Measurements from ENCODE around the gene ASPG. TPM values are rescaled to one million over a fixed set of nuclear protein-coding genes. Genes with fewer than 3 reads are reported as not detected.

Gene ASPG
- total RNA-seq, 2 experiments from 2014 or later, result not detected

DNA sequence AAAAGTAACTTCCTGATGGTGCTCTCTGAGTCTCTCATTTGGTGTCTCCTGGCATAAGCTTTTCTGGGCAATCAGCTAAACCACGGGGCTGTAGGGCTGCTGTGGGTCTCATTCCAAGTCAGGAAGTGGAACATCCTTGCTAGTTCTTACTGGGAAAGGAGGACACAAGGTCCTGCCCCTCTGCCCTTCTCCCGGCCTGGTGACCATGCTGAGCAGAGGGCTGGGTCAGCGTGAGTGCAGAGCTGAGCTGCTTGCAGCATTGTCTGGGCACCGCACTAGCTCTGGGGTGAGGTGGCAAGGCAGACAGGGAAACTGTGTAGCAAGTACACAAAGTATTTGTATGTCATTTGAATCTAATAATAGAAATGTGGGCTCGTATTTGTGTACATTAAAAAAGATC, 45.0 kb upstream of the ASPG start:
- POLR2A ChIA-PET, result no interaction called here
- no peaks in the 10 kb centered on the region for H3K9me3 Mint-ChIP-seq

DNA sequence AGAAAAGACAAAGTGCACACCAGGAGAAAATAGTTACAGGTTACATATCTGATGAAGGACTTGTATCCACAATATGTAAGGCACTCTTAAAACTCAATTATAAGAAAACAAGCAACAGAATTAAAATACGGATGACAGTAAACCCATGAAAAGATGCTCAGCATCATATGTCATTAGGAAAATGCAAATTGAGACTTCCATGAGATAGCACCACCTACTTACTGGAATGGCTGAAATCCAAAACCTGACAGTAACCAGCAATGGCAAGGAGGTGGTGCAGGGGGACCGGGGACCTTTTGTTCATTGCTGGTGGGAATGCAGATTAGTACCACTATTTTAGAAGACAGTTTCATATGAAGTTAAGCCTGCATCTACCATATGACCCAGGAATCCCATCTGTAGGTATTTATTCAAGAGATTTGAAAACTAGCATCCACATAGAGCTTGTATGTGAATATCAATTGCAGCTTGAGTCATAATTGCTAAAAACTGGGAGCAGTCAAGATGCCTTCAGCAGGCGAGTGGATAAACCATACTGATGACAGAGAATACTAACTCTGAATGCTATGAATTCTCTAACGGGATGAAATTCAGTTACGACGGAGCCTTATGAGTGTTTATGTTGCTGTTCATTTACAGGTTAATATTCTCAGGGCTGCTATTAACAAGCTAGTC, 43.9 kb upstream of the ASPG start:
- peaks cover 6% of the 10 kb centered on the region for H3K27me3 Mint-ChIP-seq
- TF ChIP-seq, protein P1, sequence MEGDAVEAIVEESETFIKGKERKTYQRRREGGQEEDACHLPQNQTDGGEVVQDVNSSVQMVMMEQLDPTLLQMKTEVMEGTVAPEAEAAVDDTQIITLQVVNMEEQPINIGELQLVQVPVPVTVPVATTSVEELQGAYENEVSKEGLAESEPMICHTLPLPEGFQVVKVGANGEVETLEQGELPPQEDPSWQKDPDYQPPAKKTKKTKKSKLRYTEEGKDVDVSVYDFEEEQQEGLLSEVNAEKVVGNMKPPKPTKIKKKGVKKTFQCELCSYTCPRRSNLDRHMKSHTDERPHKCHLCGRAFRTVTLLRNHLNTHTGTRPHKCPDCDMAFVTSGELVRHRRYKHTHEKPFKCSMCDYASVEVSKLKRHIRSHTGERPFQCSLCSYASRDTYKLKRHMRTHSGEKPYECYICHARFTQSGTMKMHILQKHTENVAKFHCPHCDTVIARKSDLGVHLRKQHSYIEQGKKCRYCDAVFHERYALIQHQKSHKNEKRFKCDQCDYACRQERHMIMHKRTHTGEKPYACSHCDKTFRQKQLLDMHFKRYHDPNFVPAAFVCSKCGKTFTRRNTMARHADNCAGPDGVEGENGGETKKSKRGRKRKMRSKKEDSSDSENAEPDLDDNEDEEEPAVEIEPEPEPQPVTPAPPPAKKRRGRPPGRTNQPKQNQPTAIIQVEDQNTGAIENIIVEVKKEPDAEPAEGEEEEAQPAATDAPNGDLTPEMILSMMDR (IDR thresholded peaks at IDR 0.05), result no peak
- intact Hi-C loops (cut with micrococcal nuclease), result no loop called here
- no peak overlapping the region for H3K4me3 Mint-ChIP-seq
- H3K36me3 Mint-ChIP-seq (ENCODE audit: low read depth), result no peaks in the 10 kb centered on the region
- H3K27ac Mint-ChIP-seq, result no peak overlapping the region
- no peaks in the 10 kb centered on the region for H3K9me3 Mint-ChIP-seq
- H3K4me1 Mint-ChIP-seq (ENCODE audit: low read depth), result no peaks in the 10 kb centered on the region
- POLR2A ChIA-PET, result no interaction called here
- no peak for DNase-seq
- CTCF ChIA-PET, result interaction anchor here (1.3 kb wide), 1 partner anchor 36 kb away, joined by 3 read pairs; no protein-coding TSS in a partner anchor
- no peak for ATAC-seq

More for the DNA sequence above, 45.0 kb upstream of the ASPG start:
- CTCF ChIA-PET, result no interaction called here
- H3K4me1 Mint-ChIP-seq (ENCODE audit: low read depth), result no peaks in the 10 kb centered on the region
- no peak overlapping the region for H3K27ac Mint-ChIP-seq
- peaks cover 6% of the 10 kb centered on the region for H3K27me3 Mint-ChIP-seq
- TF ChIP-seq, protein P1 (IDR thresholded peaks at IDR 0.05), result no peak
- ATAC-seq (no peak), DNase-seq (no peak)
- no peaks in the 10 kb centered on the region for H3K36me3 Mint-ChIP-seq (ENCODE audit: low read depth)
- intact Hi-C loops (cut with micrococcal nuclease), result no loop called here
- H3K4me3 Mint-ChIP-seq, result no peak overlapping the region

DNA sequence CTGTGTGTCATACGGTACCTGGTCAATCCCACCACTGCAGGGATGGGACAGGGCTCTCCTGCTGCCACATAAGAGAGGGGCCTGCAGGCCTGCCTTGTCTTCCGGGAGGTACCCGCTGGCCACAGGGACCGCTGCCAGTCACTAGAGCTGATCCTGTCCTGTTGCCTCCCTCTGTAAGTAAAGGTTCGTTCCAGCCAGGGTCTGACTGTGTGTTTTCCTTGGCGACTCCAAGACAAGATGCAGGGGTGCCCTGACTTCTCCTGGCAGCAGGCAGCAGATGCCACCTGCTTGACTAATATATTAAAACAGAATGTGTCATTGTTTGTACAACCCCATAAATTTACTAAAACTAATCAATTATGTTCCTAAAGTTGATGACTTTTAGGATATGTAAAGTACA, 41.5 kb upstream of the ASPG start:
- no peaks in the 10 kb centered on the region for H3K4me1 Mint-ChIP-seq (ENCODE audit: low read depth)
- POLR2A ChIA-PET, result no interaction called here
- DNase-seq (no peak), ATAC-seq (no peak)
- no peak overlapping the region for H3K4me3 Mint-ChIP-seq
- H3K9me3 Mint-ChIP-seq, result no peaks in the 10 kb centered on the region
- H3K27me3 Mint-ChIP-seq, result peaks cover 3% of the 10 kb centered on the region
- TF ChIP-seq, protein P1 (IDR thresholded peaks at IDR 0.05), result no peak
- CTCF ChIA-PET, result interaction anchor here (1.5 kb wide), 1 partner anchor 34 kb away, joined by 4 read pairs; no protein-coding TSS in a partner anchor
- intact Hi-C loops (cut with micrococcal nuclease), result no loop called here
- no peaks in the 10 kb centered on the region for H3K36me3 Mint-ChIP-seq (ENCODE audit: low read depth)
- no peak overlapping the region for H3K27ac Mint-ChIP-seq

DNA sequence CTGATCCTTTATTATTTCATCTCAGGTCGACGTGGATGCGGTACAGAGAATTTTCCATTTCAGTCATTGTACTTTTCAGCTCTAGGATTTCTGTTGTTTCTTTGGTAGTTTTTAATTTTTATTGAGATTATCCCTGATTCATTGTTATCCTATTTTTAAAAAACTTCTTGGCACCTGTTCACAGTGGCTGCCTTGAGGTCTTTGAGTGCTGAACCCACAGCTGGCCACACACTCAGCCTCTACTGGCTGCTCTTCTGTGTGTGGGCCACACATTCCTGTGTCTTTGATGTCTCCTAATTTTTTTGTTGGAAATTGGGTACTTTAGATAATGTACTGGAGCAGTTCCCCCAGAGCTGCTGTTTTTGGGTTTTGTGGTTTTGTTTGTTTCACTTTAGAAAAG, 37.7 kb upstream of the ASPG start:
- Mint-ChIP-seq H3K4me3 (no peak overlapping the region), H3K4me1 (ENCODE audit: low read depth) (no peaks in the 10 kb centered on the region), H3K9me3 (no peaks in the 10 kb centered on the region), H3K36me3 (ENCODE audit: low read depth) (no peaks in the 10 kb centered on the region), H3K27me3 (peaks cover 2% of the 10 kb centered on the region), H3K27ac (no peak overlapping the region)
- no peak for ATAC-seq
- DNase-seq, result no peak
- intact Hi-C loops (cut with micrococcal nuclease), result no loop called here
- CTCF ChIA-PET, result interaction anchor here (1.3 kb wide), 1 partner anchor 30 kb away, joined by 3 read pairs; no protein-coding TSS in a partner anchor
- TF ChIP-seq, protein P1 (IDR thresholded peaks at IDR 0.05), result no peak
- POLR2A ChIA-PET, result no interaction called here

DNA sequence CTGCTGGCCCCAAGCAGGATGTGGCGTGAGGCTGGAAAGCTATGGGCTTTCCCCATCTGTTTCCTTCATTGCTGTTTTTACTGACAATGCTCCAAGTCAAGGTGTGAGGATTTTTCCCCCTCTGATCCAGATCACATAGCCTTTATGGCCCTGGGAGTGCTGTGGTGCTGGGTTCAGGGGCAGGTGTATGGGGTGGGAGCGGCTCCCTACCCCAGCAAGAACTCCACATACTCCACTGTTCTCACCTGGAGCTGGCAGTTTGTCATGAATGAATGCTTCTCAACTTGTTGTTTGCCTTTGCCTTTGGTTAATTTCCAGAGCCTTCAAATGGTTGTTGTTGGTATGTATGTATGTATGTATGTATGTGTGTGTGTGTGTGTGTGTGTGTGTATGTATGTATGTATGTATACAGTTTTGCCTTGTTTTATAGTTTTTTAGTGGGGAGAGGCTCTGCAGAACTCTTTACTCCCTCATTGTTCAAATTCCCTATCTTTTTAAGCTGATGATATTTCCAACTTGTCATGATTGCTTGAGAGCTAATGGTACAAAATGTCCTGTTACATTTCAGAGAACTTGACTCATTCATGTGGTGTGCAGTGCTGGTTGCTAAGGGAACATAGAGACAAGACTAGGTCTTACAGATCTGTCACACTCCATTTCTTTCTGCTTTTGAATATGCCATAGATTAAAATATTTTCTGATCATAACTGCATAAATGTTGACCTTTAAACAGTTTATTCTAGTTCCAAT, 36.6 kb upstream of the ASPG start:
- Mint-ChIP-seq H3K4me3 (no peak overlapping the region), H3K27me3 (no peaks in the 10 kb centered on the region), H3K36me3 (ENCODE audit: low read depth) (no peaks in the 10 kb centered on the region), H3K4me1 (ENCODE audit: low read depth) (no peaks in the 10 kb centered on the region), H3K9me3 (no peaks in the 10 kb centered on the region), H3K27ac (no peak overlapping the region)
- intact Hi-C loops (cut with micrococcal nuclease), result no loop called here
- CTCF ChIA-PET, result interaction anchor here (0.9 kb wide), 1 partner anchor 29 kb away, joined by 4 read pairs; no protein-coding TSS in a partner anchor
- DNase-seq (no peak), ATAC-seq (no peak)
- POLR2A ChIA-PET, result interaction anchor here (0.6 kb wide), 1 partner anchor 245 kb away, joined by 4 read pairs; no protein-coding TSS in a partner anchor
- TF ChIP-seq, protein P1 (IDR thresholded peaks at IDR 0.05), result no peak
